CD8-positive, alpha-beta memory T cell (primary cell): Measurements from ENCODE around the gene RNFT2. TPM values are rescaled to one million over a fixed set of nuclear protein-coding genes. Genes with fewer than 3 reads are reported as not detected.

Source experiments
- CTCF ChIA-PET: fragments of 350-600 bp; sonication (Branson Sonifier 250); formaldehyde crosslinking; loops from one replicate; lab custom pipeline; 2021; ENCODE audit warnings: antibody characterized with exemption; lab: Charles Lee
- POLR2A ChIA-PET: fragments of 350-600 bp; sonication (Branson Sonifier 250); formaldehyde crosslinking; loops from one replicate; lab custom pipeline; 2021; ENCODE audit warnings: antibody characterized with exemption; lab: Charles Lee
- DNase-seq, 5 donors: peaks; one replicate each; pipeline versions ENCODE4 v3.0.0 to v3.0.0-alpha.2; 2020 to 2022; ENCODE audit warnings: mixed read lengths in 1 of 5
- H3K27ac ChIP-seq: one replicate; pipeline ENCODE4 v1.7.0; 2013; ENCODE audit warnings: low read depth, mild to moderate bottlenecking, low read length, moderate library complexity
- H3K27me3 ChIP-seq: 2 replicates; pipeline ENCODE4 v1.7.0; 2013; ENCODE audit warnings: low read length, mild to moderate bottlenecking; ENCODE audit not compliant: insufficient read depth, poor library complexity, severe bottlenecking
- H3K36me3 ChIP-seq: 2 replicates; pipeline ENCODE4 v1.7.0; 2013; ENCODE audit warnings: mild to moderate bottlenecking, low read length, moderate library complexity; ENCODE audit not compliant: insufficient read depth
- H3K4me1 ChIP-seq: 2 replicates; pipeline ENCODE4 v1.7.0; 2013; ENCODE audit warnings: mild to moderate bottlenecking, low read length, moderate library complexity; ENCODE audit not compliant: insufficient read depth
- H3K4me3 ChIP-seq: 2 replicates; pipeline ENCODE4 v1.7.0; 2013; ENCODE audit warnings: mild to moderate bottlenecking, low read length
- H3K9me3 ChIP-seq: 2 replicates; pipeline ENCODE4 v1.7.0; 2013; ENCODE audit warnings: mild to moderate bottlenecking, low read length
- H3K27ac Mint-ChIP-seq, 8 donors: one replicate each; pipeline ENCODE4 v1.8.0; 2020 to 2021; ENCODE audit warnings: mixed read lengths in 8 of 8, mild to moderate bottlenecking in 6 of 8, inconsistent platforms in 3 of 8, moderate library complexity in 3 of 8
- H3K27me3 Mint-ChIP-seq, 2 donors: one replicate each; pipeline ENCODE4 v1.8.0; 2020 to 2021; ENCODE audit warnings: mixed read lengths in 2 of 2, mild to moderate bottlenecking in 1 of 2, moderate library complexity in 1 of 2
- H3K36me3 Mint-ChIP-seq, 3 donors: one replicate each; pipeline ENCODE4 v1.8.0; 2020 to 2021; ENCODE audit warnings: mixed read lengths in 3 of 3, inconsistent platforms in 1 of 3, mild to moderate bottlenecking in 1 of 3
- H3K4me1 Mint-ChIP-seq, 3 donors: one replicate each; pipeline ENCODE4 v1.8.0; 2020 to 2021; ENCODE audit warnings: mixed read lengths in 3 of 3, inconsistent platforms in 1 of 3, mild to moderate bottlenecking in 1 of 3
- H3K4me3 Mint-ChIP-seq, 7 donors: one replicate each; pipeline ENCODE4 v1.8.0; 2020 to 2021; ENCODE audit warnings: mixed read lengths in 7 of 7, mild to moderate bottlenecking in 6 of 7, moderate library complexity in 4 of 7, inconsistent platforms in 2 of 7
- H3K9me3 Mint-ChIP-seq, 5 donors: one replicate each; pipeline ENCODE4 v1.8.0; 2020 to 2022; ENCODE audit warnings: mixed read lengths in 5 of 5, mild to moderate bottlenecking in 3 of 5, moderate library complexity in 2 of 5, inconsistent platforms in 1 of 5
- polyA plus RNA-seq: library from polyadenylated mRNA; unstranded; fragments of 300-500 nt; fragmentation: Illumina TruSeq; gene quantifications from one replicate; pipeline ENCODE4 v1.2.3, GENCODE V29; 2021
- total RNA-seq, 2 experiments: library from RNA; stranded (reverse); gene quantifications; one replicate each; pipeline ENCODE4 v1.2.3, GENCODE V29; 2021

Gene RNFT2
- total and polyA plus RNA-seq, 3 experiments from 2014 or later = 1.8 to 15.8 (median 14.6) TPM

GRCh38 chr12:116876151-116876869 lies 138.2 kb downstream of the RNFT2 start:
- H3K4me3 Mint-ChIP-seq = no peak overlapping the region
- Histone ChIP-seq H3K27me3 (peaks cover 20% of the 10 kb centered on the region), H3K4me3 (no peak overlapping the region), H3K9me3 (no peaks in the 10 kb centered on the region), H3K4me1 (peaks cover 22% of the 10 kb centered on the region), H3K36me3 (no peaks in the 10 kb centered on the region), H3K27ac (no peak overlapping the region)
- ChIA-PET CTCF (no interaction called here), POLR2A (no interaction called here)
- peaks cover 48 to 70% of the 10 kb centered on the region in 2 donors for H3K27me3 Mint-ChIP-seq
- no peak for DNase-seq
- H3K27ac Mint-ChIP-seq = no peak overlapping the region
- peaks cover 0 to 13% (median 5%) of the 10 kb centered on the region in 5 donors for H3K9me3 Mint-ChIP-seq
- H3K4me1 Mint-ChIP-seq = peaks cover 20 to 26% (median 24%) of the 10 kb centered on the region in 3 donors
- H3K36me3 Mint-ChIP-seq = no peaks in the 10 kb centered on the region

GRCh38 chr12:116878567-116879508 lies 140.7 kb downstream of the RNFT2 start:
- Mint-ChIP-seq H3K4me3 (peak overlapping the region; percentile 58 to 84 (median 73)), H3K4me1 (peaks cover 30 to 40% (median 37%) of the 10 kb centered on the region in 3 donors), H3K27me3 (peaks cover 61 to 87% of the 10 kb centered on the region in 2 donors), H3K9me3 (peaks cover 0 to 10% (median 5%) of the 10 kb centered on the region in 5 donors), H3K27ac (peak overlapping the region in 1 of 8 donors; percentile 58), H3K36me3 (no peaks in the 10 kb centered on the region)
- Histone ChIP-seq H3K4me1 (peaks cover 29% of the 10 kb centered on the region), H3K27me3 (peaks cover 32% of the 10 kb centered on the region), H3K9me3 (no peaks in the 10 kb centered on the region), H3K27ac (no peak overlapping the region), H3K36me3 (no peaks in the 10 kb centered on the region), H3K4me3 (no peak overlapping the region)
- ChIA-PET CTCF (no interaction called here), POLR2A (no interaction called here)
- no peak for DNase-seq

- Histone ChIP-seq H3K4me3 (no peak overlapping the region), H3K9me3 (no peaks in the 10 kb centered on the region), H3K4me1 (peaks cover 29% of the 10 kb centered on the region), H3K27me3 (peaks cover 32% of the 10 kb centered on the region), H3K27ac (no peak overlapping the region), H3K36me3 (no peaks in the 10 kb centered on the region)
- peak in 1 of 5 donors; percentile 8 for DNase-seq
- POLR2A ChIA-PET = no interaction called here
- H3K4me3 Mint-ChIP-seq = peak overlapping the region; percentile 45 to 85 (median 78)
- H3K27ac Mint-ChIP-seq = peak overlapping the region in 1 of 8 donors; percentile 6
- H3K27me3 Mint-ChIP-seq = peaks cover 60 to 81% of the 10 kb centered on the region in 2 donors
- peaks cover 30 to 40% (median 37%) of the 10 kb centered on the region in 3 donors for H3K4me1 Mint-ChIP-seq
- CTCF ChIA-PET = no interaction called here
- no peaks in the 10 kb centered on the region for H3K36me3 Mint-ChIP-seq
- peaks cover 0 to 4% (median 2%) of the 10 kb centered on the region in 5 donors for H3K9me3 Mint-ChIP-seq
Observed at GRCh38 chr12:116879509-116880212, 141.5 kb downstream of the RNFT2 start.

GRCh38 chr12:116880213-116880816 lies 142.2 kb downstream of the RNFT2 start:
- H3K4me1 Mint-ChIP-seq = peaks cover 32 to 43% (median 37%) of the 10 kb centered on the region in 3 donors

GRCh38 chr12:116880817-116881324 lies 142.8 kb downstream of the RNFT2 start:
- Histone ChIP-seq H3K27me3 (peaks cover 32% of the 10 kb centered on the region), H3K9me3 (no peaks in the 10 kb centered on the region), H3K4me1 (peaks cover 29% of the 10 kb centered on the region), H3K27ac (no peak overlapping the region), H3K36me3 (no peaks in the 10 kb centered on the region), H3K4me3 (no peak overlapping the region)
- Mint-ChIP-seq H3K27me3 (peaks cover 53 to 75% of the 10 kb centered on the region in 2 donors), H3K4me1 (peaks cover 32 to 43% (median 37%) of the 10 kb centered on the region in 3 donors), H3K4me3 (peak overlapping the region; percentile 75 to 85 (median 78)), H3K27ac (no peak overlapping the region), H3K36me3 (no peaks in the 10 kb centered on the region), H3K9me3 (no peaks in the 10 kb centered on the region)
- DNase-seq = peak in 1 of 5 donors; percentile 13
- CTCF ChIA-PET = interaction anchor here (1.2 kb wide), 1 partner anchor 177 kb away, joined by 4 read pairs; no protein-coding TSS in a partner anchor
- POLR2A ChIA-PET = no interaction called here

More at GRCh38 chr12:116880213-116880816, 142.2 kb downstream of the RNFT2 start:
- Mint-ChIP-seq H3K27me3 (peaks cover 58 to 78% of the 10 kb centered on the region in 2 donors), H3K9me3 (peaks cover 0 to 2% (median 0%) of the 10 kb centered on the region in 5 donors), H3K36me3 (no peaks in the 10 kb centered on the region), H3K4me3 (peak overlapping the region; percentile 75 to 85 (median 78)), H3K27ac (peak overlapping the region in 1 of 8 donors; percentile 6)
- H3K27ac ChIP-seq = no peak overlapping the region
- ChIA-PET POLR2A (no interaction called here), CTCF (no interaction called here)
- no peaks in the 10 kb centered on the region for H3K9me3 ChIP-seq
- DNase-seq = no peak
- peaks cover 32% of the 10 kb centered on the region for H3K27me3 ChIP-seq
- peaks cover 29% of the 10 kb centered on the region for H3K4me1 ChIP-seq
- H3K4me3 ChIP-seq = no peak overlapping the region
- H3K36me3 ChIP-seq = no peaks in the 10 kb centered on the region

- Mint-ChIP-seq H3K27ac (no peak within 1 kb of the TSS), H3K9me3 (no peaks in the 10 kb centered on the region), H3K4me3 (peak within 1 kb of the TSS; percentile 75 to 85 (median 78)), H3K27me3 (peaks cover 52 to 72% of the 10 kb centered on the region in 2 donors), H3K36me3 (no peaks in the 10 kb centered on the region), H3K4me1 (peaks cover 32 to 43% (median 37%) of the 10 kb centered on the region in 3 donors)
- H3K27ac ChIP-seq = no peak within 1 kb of the TSS
- DNase-seq = no peak
- POLR2A ChIA-PET = no interaction called here
- H3K9me3 ChIP-seq = no peaks in the 10 kb centered on the region
- no peak within 1 kb of the TSS for H3K4me3 ChIP-seq
- peaks cover 29% of the 10 kb centered on the region for H3K4me1 ChIP-seq
- no peaks in the 10 kb centered on the region for H3K36me3 ChIP-seq
- CTCF ChIA-PET = interaction anchor here (1.2 kb wide), 1 partner anchor 178 kb away, joined by 4 read pairs; no protein-coding TSS in a partner anchor
- peaks cover 32% of the 10 kb centered on the region for H3K27me3 ChIP-seq
Observed at GRCh38 chr12:116881325-116881876, 143.3 kb downstream of the RNFT2 start, which contains the start of gene HRK. Gene HRK, minus strand, starts transcription at chr12:116881441. Its CDS starts 134 bp downstream, at chr12:116881307.
